A549 (cell line): Measurements from ENCODE around the gene SCYL2. TPM values are rescaled to one million over a fixed set of nuclear protein-coding genes. Genes with fewer than 3 reads are reported as not detected.
"Not testable (repeated sequence)": the region's sequence is repeated elsewhere in the genome, so short reads cannot be mapped to it uniquely, and the experiment has no call there.

Experiments
- ATAC-seq, 2 experiments: fragments of 200-7000 bp in 1 of 2; fragments of >200 bp in 1 of 2; cut with Nextera tagmentation in 1 of 2; cut with Tn5 transposase in 1 of 2; 3 replicates each; pipeline versions ENCODE4 v1.8.0 to v1.9.1; 2018 to 2020; ENCODE audit warnings: mild to moderate bottlenecking in 1 of 2, moderate library complexity in 1 of 2
- CTCF ChIA-PET: fragments of 300-600 bp; sonication (Branson Sonifier 250); formaldehyde crosslinking; extraction: SDS; loops from one replicate; lab custom pipeline; 2021; ENCODE audit warnings: antibody characterized with exemption, inconsistent platforms; lab: Yijun Ruan, JAX
- POLR2A ChIA-PET: fragments of 350-600 bp; formaldehyde crosslinking; extraction: SDS; loops from one replicate; lab custom pipeline; 2021; ENCODE audit warnings: antibody characterized with exemption, inconsistent platforms; lab: Yijun Ruan, JAX
- DNase-seq, 2 experiments: peaks; one replicate each; pipeline versions ENCODE4 v3.0.0 to v3.0.0-alpha.2; 2011 to 2016; ENCODE audit warnings: low read depth in 1 of 2, low spot score in 1 of 2
- FAIRE-seq: peaks from 2 replicates; lab custom pipeline; 2011; peaks lifted over from hg19 to GRCh38; lab: Jason Lieb, UNC
- H3K27ac ChIP-seq, 2 experiments: fragments of >200 bp; sonication (Bioruptor Twin); formaldehyde crosslinking; 3 replicates each; pipeline ENCODE4 v1.5.1; 2016 to 2017
- H3K4me1 ChIP-seq: fragments of >200 bp; sonication (Bioruptor Twin); formaldehyde crosslinking; 3 replicates; pipeline ENCODE4 v1.6.1; 2016
- H3K4me2 ChIP-seq: fragments of >200 bp; sonication (Bioruptor Twin); formaldehyde crosslinking; 3 replicates; pipeline ENCODE4 v1.6.1; 2016
- H3K4me3 ChIP-seq: fragments of >200 bp; sonication (Bioruptor Twin); formaldehyde crosslinking; 3 replicates; pipeline ENCODE4 v1.5.1; 2016
- H3K9me3 ChIP-seq: fragments of >200 bp; sonication (Bioruptor Twin); formaldehyde crosslinking; 3 replicates; pipeline ENCODE4 v1.6.1; 2016
- CBX8 ChIP-seq: fragments of 200-600 bp; sonication (generic); IDR thresholded peaks from 2 replicates; pipeline ENCODE4 v1.6.1; 2016
- CEBPB ChIP-seq, 2 experiments: fragments of >200 bp in 1 of 2; sonication (Bioruptor Twin) in 1 of 2; formaldehyde crosslinking in 1 of 2; IDR thresholded peaks; 2 replicates each; pipeline ENCODE4 v1.6.1; 2012 to 2016
- CHD2 ChIP-seq: fragments of 150-350 bp; IDR thresholded peaks from 2 replicates; pipeline ENCODE4 v1.6.1; 2014; ENCODE audit warnings: low read length; ENCODE audit not compliant: partially characterized antibody
- E2F6 ChIP-seq: IDR thresholded peaks from 2 replicates; pipeline ENCODE4 v1.6.1; 2012; ENCODE audit warnings: low read depth, borderline replicate concordance
- EHMT2 ChIP-seq: fragments of 200-600 bp; sonication (generic); IDR thresholded peaks from 2 replicates; pipeline ENCODE4 v1.6.1; 2016; ENCODE audit warnings: antibody characterized with exemption, low read depth, mild to moderate bottlenecking, moderate library complexity
- FOXS1 ChIP-seq: fragments of 250-450 bp; sonication (Bioruptor Pico); IDR thresholded peaks from 2 replicates; pipeline ENCODE4 v1.5.0; 2020; ENCODE audit warnings: mild to moderate bottlenecking, moderate library complexity
- GATA3 ChIP-seq: IDR thresholded peaks from 2 replicates; pipeline ENCODE4 v1.6.1; 2012; ENCODE audit warnings: borderline replicate concordance
- HEYL ChIP-seq: fragments of 250-450 bp; sonication (Bioruptor Pico); IDR thresholded peaks from 2 replicates; pipeline ENCODE4 v1.8.0; 2021; ENCODE audit warnings: mild to moderate bottlenecking, moderate library complexity
- HMGXB4 ChIP-seq: fragments of 250-450 bp; sonication (Bioruptor Pico); IDR thresholded peaks from 2 replicates; pipeline ENCODE4 v1.5.0; 2021; ENCODE audit warnings: mild to moderate bottlenecking, moderate library complexity, borderline replicate concordance
- HOXB13 ChIP-seq: fragments of 250-450 bp; sonication (Bioruptor Pico); IDR thresholded peaks from 2 replicates; pipeline ENCODE4 v1.5.0; 2020; ENCODE audit warnings: low read depth, mild to moderate bottlenecking, moderate library complexity
- KDM1A ChIP-seq: fragments of 200-600 bp; sonication (generic); IDR thresholded peaks from 2 replicates; pipeline ENCODE4 v1.6.1; 2016; ENCODE audit warnings: low read depth, mild to moderate bottlenecking
- MAX ChIP-seq: IDR thresholded peaks from 2 replicates; pipeline ENCODE4 v1.6.1; 2012
- MAZ ChIP-seq: fragments of 150-350 bp; IDR thresholded peaks from 2 replicates; pipeline ENCODE4 v1.6.1; 2014; ENCODE audit warnings: antibody characterized with exemption, low read depth, low read length, borderline replicate concordance
- NR3C1 ChIP-seq: fragments of >200 bp; sonication (Bioruptor Twin); formaldehyde crosslinking; IDR thresholded peaks from 3 replicates; pipeline ENCODE4 v1.6.1; 2017
- PHF8 ChIP-seq: fragments of 200-600 bp; sonication (generic); IDR thresholded peaks from 2 replicates; pipeline ENCODE4 v1.6.1; 2016; ENCODE audit warnings: low read depth, mild to moderate bottlenecking, antibody characterized with exemption, moderate library complexity, borderline replicate concordance
- SREBF2 ChIP-seq: fragments of 450-650 bp; IDR thresholded peaks from 2 replicates; pipeline ENCODE4 v1.6.1; 2014; ENCODE audit warnings: mild to moderate bottlenecking, moderate library complexity
- TFCP2L1 ChIP-seq: fragments of 250-450 bp; sonication (Bioruptor Pico); IDR thresholded peaks from 2 replicates; pipeline ENCODE4 v1.5.0; 2021; ENCODE audit warnings: mild to moderate bottlenecking
- WGBS: methylation state at CpG from one replicate; pipeline ENCODE4 v1.1.6; 2017; ENCODE audit errors: missing lambda C conversion rate; 5-methylcytosine and 5-hydroxymethylcytosine counted together
- polyA plus RNA-seq, 4 experiments: library from polyadenylated mRNA; depleted of rRNA in 3 of 4; stranded (reverse); fragments of >200 nt; fragmentation: RNase III in 1 of 4; extraction: RNeasy Plus Mini Kit Qiagen cat#74134 plus additional on column Dnase treatment in 1 of 4; gene quantifications; 2 replicates in 3 of 4; 3 replicates in 1 of 4; pipeline ENCODE4 v1.2.3, GENCODE V29; 2011 to 2017
- TF ChIP-seq, protein P1 (sequence below): fragments of >200 bp; sonication (Bioruptor Twin); formaldehyde crosslinking; IDR thresholded peaks from 3 replicates; pipeline ENCODE4 v1.5.1; 2016

Gene SCYL2
- polyA plus RNA-seq, 2 of the 4 experiments (the other 2 are of a cell fraction), result 21.7 to 51.7 TPM

DNA sequence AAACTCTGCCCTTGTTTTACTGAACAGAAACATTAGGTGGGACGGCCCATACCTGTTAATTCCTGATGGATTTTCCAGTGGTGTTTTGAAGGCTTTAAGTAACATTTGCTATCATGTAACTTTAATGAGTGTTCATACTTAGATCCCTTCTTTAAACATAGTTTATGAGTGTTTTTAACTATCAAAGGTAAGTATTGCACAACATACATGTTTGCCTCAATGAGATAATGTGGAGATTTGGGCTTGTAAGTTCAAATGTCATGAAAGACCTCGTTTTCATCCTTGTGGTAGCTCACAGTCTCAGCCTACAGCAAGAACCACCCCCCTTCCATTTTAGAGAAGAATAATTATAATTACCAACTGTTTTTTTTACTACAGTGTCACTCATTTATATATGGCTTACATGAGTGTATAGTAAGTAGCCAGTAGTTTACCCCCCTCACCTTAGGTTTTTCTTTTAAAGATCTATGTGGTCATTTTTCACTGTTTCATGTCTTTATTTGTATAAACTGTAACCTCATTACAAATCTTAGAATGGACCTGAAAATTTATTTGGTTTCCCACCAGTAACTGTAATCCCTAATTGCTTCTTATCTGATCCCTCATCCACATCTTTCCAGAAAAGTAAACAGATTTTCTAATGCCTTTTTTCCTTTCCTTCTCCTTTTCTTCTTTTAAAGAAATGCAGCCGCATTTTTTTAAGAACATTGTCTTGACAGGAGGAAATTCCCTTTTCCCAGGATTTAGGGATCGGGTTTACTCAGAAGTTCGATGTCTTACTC is 47.5 kb upstream of the SCYL2 start:
- 79% methylated on average over 5 of the region's 5 CpGs for WGBS
- no peak overlapping the region for H3K4me3 ChIP-seq
- ChIA-PET POLR2A (no interaction called here), CTCF (no interaction called here)
- DNase-seq (no peak), ATAC-seq (no peak), FAIRE-seq (no peak)
- H3K4me1 ChIP-seq, result no peaks in the 10 kb centered on the region
- H3K4me2 ChIP-seq, result no peak overlapping the region
- no peak overlapping the region for H3K27ac ChIP-seq
- no peak for TF ChIP-seq TFCP2L1 (CRISPR knock-in tag)
- no peak for TF ChIP-seq NR3C1
- TF ChIP-seq PHF8, result no peak
- TF ChIP-seq CBX8, result no peak
- TF ChIP-seq E2F6, result no peak
- TF ChIP-seq SREBF2, result no peak
- no peak for TF ChIP-seq KDM1A
- TF ChIP-seq CHD2, result no peak
- no peaks in the 10 kb centered on the region for H3K9me3 ChIP-seq

DNA sequence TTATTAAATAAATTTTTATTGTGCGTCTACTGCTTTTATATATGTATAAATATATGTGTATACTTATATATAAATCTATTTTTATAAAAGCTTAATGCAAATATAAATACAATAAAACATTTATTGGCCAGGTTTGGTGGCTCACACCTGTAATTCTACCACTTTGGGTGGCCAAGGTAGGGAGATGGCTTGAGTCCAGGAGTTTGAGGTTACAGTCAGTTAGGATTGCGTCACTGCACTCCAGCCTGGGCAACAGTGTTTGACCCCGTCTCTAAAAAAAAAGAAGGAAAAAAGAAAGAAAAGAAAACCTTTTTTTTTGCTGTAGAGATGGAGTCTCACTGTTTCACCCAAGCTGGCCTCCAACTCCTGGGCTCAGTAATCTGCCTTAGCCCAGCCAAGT is 45.5 kb upstream of the SCYL2 start:
- Histone ChIP-seq H3K27ac (no peak overlapping the region), H3K9me3 (no peaks in the 10 kb centered on the region), H3K4me3 (no peak overlapping the region), H3K4me2 (no peak overlapping the region), H3K4me1 (no peaks in the 10 kb centered on the region)
- WGBS, result 94% methylated on average over 3 of the region's 3 CpGs
- ChIA-PET CTCF (interaction anchor here (0.6 to 1.8 kb wide), 4 partner anchors 10 to 658 kb away, joined by 3 to 6 read pairs (median 3); no protein-coding TSS in a partner anchor), POLR2A (interaction anchor here (0.6 kb wide), 1 partner anchor 1379 kb away, joined by 3 read pairs; no protein-coding TSS in a partner anchor)
- TF ChIP-seq, protein P1, sequence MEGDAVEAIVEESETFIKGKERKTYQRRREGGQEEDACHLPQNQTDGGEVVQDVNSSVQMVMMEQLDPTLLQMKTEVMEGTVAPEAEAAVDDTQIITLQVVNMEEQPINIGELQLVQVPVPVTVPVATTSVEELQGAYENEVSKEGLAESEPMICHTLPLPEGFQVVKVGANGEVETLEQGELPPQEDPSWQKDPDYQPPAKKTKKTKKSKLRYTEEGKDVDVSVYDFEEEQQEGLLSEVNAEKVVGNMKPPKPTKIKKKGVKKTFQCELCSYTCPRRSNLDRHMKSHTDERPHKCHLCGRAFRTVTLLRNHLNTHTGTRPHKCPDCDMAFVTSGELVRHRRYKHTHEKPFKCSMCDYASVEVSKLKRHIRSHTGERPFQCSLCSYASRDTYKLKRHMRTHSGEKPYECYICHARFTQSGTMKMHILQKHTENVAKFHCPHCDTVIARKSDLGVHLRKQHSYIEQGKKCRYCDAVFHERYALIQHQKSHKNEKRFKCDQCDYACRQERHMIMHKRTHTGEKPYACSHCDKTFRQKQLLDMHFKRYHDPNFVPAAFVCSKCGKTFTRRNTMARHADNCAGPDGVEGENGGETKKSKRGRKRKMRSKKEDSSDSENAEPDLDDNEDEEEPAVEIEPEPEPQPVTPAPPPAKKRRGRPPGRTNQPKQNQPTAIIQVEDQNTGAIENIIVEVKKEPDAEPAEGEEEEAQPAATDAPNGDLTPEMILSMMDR, result no peak
- TF ChIP-seq CEBPB (IDR thresholded peaks at IDR 0.05), result peak; percentile 17 to 35; a peak in 1 of 4 replicates
- ATAC-seq (no peak), FAIRE-seq (no peak), DNase-seq (no peak)

- H3K4me2 ChIP-seq, ATAC-seq, H3K4me1 ChIP-seq, H3K9me3 ChIP-seq, H3K4me3 ChIP-seq, POLR2A ChIA-PET, H3K27ac ChIP-seq, DNase-seq, FAIRE-seq: not testable (repeated sequence)
- CTCF ChIA-PET, result interaction anchor here (1.0 to 1.8 kb wide), 3 partner anchors 11 to 13 kb away, joined by 3 to 6 read pairs (median 3); no protein-coding TSS in a partner anchor
- WGBS, result 88% methylated on average over 6 of the region's 6 CpGs
Measured at GRCh38 chr12:100222173-100222572, 44.8 kb upstream of the SCYL2 start.

- POLR2A ChIA-PET, result no interaction called here
- DNase-seq (no peak), ATAC-seq (no peak), FAIRE-seq (no peak)
- Histone ChIP-seq H3K9me3 (no peaks in the 10 kb centered on the region), H3K4me2 (no peak overlapping the region)
- TF ChIP-seq FOXS1 (no peak), HEYL (CRISPR knock-in tag) (no peak), HOXB13 (CRISPR knock-in tag) (no peak), MAZ (no peak), GATA3 (no peak), HMGXB4 (CRISPR knock-in tag) (no peak), MAX (no peak), EHMT2 (no peak)
- TF ChIP-seq, all 56 proteins: peak for 0
- CTCF ChIA-PET, result interaction anchor here (1.9 kb wide), 1 partner anchor 9 kb away, joined by 10 read pairs; no protein-coding TSS in a partner anchor
- no peak overlapping the region for H3K4me3 ChIP-seq
- no peak overlapping the region for H3K27ac ChIP-seq
- H3K4me1 ChIP-seq, result no peaks in the 10 kb centered on the region
Measured at GRCh38 chr12:100225491-100225890, 41.5 kb upstream of the SCYL2 start.
